GM18526 (cell line): ENCODE data around the gene GPR135.
A peak's percentile ranks its signal among the peaks of the same experiment; 100 is the strongest.

Experiments used
- POLR2A ChIP-seq: IDR thresholded peaks from 3 replicates; pipeline ENCODE4 v1.6.1; 2011; ENCODE audit not compliant: insufficient read length; ENCODE audit errors: extremely low read depth

Gene GPR135

DNA sequence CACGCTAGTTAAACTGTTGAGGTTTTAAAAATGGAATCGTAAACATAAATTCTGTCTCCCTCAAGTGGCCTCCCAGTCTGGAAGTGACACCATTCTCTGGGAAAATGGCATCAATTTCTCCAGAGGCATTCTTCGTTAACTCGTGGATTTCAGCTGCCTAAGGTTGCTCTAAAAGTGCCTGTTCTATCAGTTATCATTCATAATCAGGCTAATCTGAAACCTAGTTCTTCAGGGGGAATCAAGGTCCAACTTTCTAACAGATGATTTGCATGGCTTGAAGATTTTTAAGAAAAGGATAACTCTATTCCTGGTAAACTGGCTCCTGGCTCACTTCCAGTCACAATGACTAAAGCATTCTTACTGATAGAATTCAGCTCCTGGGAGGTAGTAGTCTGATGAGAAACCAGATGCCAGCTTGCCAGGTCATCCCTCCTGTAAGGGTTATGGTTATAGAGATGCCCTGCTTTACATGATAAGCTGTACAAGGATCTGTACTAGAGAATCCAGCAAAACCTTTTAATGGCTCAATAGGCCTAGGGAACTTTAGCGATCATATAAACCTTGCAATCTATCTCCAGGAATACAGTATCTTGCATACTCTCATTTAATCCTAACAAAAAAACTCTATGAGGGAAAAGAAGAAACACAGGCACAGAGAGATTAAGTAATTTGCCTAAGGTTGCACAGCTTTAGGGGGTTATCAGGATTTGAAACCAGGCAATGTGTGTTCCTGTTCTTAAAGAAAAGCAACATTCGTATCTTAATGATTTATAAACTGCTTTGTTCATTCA is 17.6 kb upstream of the GPR135 start:
- no peak for TF ChIP-seq POLR2A

DNA sequence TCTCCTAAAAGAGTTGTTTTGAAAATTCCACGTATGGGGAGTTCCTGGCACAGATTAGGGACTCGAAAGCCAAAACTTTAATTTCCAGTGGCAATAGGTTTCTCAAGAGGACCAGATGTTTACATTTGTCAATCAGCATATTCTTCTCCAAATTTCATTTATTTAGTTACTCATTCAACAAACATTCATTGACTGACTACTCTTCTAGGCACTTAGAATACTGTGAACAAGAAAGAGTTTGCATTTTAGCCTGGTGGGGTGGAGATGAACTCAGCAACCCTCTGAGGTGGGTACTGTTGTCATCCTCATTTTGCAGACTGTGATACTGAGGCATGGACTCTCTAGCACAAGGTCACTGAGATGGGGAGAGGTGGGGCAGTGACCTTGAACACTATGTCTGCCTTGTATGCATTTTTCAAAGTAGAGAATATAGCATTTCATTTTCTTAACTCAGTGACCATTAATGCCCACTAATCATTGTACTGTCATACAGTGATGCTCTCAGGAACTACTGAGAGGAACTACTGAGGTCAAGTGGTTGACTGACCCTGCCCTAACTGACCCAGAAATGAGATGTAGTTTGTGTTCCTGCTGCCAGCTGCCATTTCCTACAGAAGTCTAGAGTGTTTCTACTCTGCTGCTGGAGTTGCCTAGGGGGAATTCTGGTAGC is 16.8 kb upstream of the GPR135 start:
- no peak for TF ChIP-seq POLR2A

DNA sequence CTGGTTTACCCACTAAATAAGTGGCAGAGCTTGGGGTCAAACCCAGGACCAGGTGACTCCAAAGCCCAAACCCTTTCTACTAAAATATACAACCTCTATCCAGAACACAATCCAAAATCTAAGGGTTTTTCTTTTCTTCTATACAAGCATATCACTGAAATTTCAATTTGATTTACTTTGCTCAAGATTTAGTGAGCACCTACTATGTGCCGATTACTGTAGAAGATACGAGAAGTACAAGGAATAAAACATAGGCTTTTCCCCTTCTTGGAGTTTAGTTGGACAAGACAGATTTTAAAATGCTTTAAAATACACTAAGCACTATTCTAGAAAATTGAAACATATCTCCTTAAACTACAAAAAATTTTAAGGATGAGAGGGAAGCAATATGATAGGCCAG is 16.2 kb upstream of the GPR135 start:
- no peak for TF ChIP-seq POLR2A

DNA sequence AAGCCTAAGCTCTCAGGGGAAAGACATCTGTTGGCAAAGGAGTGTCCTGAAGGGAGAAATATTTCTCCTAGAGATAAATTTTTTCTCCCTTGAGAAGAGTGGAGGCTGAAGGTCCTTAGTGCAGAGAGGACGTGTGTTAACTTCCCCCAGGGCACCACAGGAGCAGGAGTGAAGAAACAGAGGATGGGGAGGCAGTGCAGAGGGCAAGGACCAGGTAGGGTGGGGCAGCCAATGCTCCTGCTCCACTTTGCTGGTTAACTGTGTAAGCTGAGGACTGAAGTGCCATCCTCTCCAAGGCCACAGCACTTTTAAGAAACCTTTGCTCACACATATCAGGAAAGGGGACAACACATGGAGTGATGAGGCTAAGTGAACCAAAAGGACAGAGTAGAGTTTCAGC is 15.0 kb upstream of the GPR135 start:
- no peak for TF ChIP-seq POLR2A

DNA sequence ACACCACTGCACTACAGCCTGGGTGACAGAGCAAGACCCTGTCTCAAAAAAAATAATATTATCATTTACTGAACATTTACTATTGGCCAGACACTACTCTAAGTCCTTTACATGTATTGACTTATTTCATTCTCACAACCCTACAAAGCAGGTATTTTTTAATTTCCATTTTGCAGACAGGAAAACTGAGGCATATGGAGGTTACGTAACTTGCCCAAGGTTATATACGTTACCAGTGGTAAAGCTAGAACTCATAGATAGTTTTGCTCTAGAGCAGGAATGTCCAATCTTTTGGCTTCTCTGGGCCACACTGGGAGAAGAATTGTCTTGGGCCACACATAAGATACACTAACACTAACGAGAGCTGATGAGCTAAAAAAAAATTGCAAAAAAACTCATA is 13.4 kb upstream of the GPR135 start:
- TF ChIP-seq POLR2A: no peak

DNA sequence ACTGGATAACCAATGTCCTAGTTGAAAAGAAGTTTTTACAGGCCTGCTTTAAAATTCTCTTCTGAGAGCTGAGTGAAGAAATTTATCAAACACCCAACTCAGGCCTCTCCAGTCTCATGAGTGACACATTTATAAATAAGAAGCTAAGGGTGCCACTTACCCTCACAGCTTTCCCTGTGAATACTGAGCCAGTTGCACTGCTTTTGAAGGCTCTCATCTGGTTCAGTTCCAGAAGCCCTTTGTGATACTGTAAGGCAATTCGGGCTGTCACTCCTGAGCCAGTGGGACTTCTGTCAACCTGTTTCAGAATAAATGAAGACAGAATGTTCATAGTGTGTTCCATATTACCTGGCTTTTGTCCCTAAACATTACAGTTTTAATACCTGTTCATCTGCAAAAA is 10.5 kb upstream of the GPR135 start:
- TF ChIP-seq POLR2A: no peak

DNA sequence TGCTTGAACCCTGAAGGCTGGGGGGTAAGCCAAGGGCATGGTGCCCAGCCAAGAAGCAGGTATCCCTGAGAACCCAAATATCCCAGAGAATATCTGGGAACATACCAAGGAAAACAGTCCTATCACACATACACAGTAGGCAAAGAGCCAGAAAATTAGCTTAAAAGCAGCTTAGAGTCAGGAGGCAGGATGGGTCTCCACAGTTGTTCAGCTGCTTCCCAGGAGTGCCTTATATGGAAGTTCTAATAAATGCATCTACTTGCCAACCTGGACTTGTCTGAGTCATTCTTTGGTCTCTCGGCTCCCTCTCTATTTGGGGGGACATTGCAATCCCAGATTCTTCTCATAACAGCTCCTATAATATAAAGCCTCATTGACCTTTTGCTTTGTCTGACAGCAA is 9.0 kb upstream of the GPR135 start:
- no peak for TF ChIP-seq POLR2A

DNA sequence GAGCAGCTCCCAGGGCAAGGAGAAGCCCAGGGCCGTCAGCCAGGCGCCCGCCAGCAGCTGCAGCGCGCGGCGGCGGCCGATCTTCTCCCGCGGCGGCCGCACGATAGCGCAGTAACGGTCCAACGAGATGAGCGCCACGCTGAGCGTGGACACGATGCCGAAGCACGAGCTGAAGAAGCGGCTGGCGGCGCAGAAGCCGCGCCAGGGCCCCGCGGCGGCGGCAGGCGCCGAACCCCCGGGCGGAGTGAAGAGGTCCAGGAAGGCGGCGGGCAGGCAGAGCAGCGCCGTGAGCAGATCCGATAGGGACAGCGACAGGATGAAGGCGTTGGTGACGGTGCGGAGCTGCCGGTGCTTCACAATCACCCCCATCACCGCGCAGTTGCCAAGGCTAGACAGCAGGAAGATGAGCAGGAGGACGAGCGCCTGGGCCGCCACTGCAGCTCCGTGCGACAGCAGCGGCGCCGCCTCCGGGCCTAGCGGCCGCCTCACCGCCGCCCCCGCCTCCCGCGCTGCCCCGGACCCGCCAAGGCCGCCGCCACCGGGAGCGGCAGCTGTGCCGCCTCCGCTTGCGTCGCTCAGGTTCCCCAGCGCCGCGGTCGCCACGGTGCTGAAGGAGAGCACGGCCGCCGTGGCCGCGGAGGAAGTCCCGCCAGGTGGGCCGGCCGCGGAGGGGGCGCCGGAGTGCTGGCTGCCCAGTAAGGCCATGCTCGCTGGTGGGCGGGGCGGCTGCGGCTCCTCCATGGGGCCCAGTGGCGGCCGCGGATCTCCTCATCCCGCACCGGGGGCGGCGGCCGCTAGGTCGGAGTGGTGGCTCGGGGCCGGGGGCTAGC is 479 bp downstream of the GPR135 start:
- TF ChIP-seq POLR2A: peak; percentile 17

DNA sequence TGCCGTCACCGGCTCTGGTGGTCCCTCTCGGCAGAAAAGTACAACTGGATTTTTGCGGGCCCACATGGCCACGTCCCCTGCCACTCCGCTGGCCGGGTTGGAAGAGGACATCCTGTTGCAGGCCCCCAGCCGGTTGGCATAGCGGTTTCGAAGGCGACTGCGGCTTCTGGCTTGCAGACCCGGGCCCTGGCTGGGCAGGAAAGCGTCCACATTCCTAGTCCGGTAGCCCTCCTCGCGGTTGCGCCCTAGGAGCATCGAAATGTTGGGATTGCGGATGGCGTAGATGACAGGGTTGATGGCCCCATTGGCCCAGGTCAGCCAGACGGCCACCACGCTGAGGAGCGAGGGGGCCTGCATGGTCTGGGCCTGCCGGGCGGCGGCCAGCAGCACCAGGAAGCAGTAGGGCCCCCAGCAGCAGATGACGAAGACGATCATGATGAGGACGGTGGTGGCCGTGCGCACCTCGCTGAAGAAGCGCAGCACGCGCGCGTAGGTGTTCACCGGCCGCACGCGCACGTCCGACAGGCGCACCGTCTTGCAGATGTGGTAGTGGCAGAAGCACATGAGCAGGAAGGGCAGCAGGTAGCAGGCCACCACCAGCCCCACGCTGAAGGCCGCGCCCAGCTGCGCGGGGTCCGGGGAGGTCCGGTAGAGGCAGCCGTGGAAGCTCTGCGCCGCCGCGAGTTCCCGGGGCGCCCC is 1.2 kb downstream of the GPR135 start:
- no peak for TF ChIP-seq POLR2A

DNA sequence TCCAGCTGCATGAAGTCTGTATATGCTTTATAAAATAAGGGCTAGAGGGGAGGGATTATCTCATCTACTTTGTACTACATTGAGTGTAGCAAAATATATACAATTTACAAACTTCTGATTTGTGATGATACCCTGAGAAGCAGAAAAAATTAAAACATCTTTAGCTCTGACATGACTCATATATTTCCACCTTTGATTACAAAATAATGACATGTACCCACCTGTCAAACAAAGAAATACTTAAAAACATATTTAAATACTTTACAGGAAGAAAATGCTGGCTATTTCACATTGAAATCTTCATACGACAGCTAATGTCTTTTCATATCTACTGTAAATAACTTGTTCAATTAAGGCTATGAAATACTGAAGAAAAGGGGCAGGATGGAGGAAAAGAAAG is 3.3 kb downstream of the GPR135 start:
- no peak for TF ChIP-seq POLR2A

DNA sequence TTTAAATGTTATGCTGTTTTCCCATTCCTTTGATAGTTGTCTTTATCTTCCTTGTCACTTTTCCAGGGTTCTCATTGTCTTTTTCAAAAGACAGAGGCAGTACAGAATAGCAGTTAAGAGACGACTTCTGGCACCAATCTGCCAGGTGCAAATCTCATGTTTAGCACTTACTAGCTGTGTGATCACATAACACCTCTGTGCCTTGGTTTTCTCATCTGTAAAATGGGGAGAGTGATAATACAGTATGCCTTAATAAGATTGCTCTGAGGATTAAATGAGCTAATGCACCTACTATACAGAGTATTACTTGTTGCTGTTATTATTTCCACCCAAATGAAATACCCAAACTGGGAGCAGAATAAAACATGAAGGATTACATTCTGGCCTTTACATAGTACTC is 4.8 kb downstream of the GPR135 start:
- TF ChIP-seq POLR2A: no peak

DNA sequence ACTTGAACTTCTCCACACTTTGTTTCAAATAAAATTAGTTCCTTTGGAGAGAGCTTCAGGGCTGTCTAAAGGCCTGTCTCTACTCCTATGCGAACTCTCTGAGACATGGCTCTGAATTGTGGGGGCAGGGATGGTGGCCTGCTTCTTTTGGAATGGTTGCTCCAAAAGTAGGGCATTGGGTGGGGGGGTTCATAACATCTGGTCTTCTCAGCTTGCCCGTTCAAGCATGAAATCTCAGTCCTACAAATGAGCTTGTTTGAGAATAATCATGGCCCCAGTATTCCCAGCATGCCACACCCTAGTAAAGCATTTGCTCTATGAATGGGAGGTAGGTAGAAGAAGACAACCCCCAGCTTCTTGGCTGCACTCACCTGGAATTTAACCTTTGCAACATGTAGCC is 6.7 kb downstream of the GPR135 start:
- TF ChIP-seq POLR2A: no peak

DNA sequence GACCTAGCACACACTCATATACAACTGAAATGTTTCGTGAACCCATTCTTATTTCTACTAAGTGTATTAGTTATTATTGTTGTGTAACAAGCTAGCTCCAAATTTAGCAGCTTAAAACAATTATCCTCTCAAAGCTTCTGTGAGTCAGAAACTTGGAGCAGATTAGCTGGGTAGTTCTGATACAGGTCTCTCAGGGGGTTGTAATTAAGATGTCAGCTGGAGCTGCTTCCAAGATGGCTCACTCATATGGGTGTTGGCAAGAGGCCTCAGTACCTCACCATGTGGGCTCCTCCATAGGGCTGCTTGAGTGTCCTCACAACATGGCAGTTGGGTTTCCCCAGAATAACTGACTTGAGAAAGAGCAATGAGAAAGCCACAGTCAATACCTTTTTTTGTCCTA is 9.8 kb downstream of the GPR135 start:
- TF ChIP-seq POLR2A: no peak

DNA sequence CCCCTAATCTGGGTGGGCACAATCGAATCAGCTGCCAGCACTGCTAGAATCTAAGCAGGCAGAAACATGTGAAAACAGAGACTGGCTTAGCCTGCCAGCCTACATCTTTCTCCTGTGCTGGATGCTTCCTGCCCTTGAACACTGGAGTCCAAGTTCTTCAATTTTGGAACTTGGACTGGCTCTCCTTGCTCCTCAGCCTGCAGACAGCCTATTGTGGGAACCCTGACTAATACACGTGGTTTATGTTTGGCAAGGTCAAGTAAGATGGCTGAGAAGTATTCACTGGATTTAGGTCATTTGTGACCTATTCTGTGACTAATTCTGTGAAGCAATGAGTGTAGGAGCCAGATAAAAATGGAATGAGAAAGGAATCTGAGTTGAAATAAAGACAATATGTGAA is 11.0 kb downstream of the GPR135 start:
- TF ChIP-seq POLR2A: no peak

DNA sequence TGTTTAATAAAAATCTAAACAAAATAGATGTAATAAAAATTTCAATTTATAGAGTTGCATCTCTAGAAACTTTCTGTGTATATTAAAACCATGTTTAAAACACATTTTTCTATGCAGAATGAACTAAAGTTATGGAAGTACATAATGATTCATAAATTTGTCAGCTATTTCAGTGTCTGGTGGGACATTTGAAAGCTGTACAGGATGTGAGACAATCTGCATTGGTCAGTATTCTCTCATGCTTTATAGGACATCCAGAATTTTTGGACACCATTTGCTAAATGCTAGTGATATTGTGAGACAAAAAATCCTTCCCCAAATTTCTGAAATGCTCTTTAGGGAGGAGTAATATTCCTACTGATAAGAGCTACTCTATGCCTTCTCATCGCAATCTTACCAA is 13.3 kb downstream of the GPR135 start:
- no peak for TF ChIP-seq POLR2A
